UCSD-AML1 (cell line): ENCODE results near the gene NPTXR.
"Not testable (repeated sequence)": the region's sequence is repeated elsewhere in the genome, so short reads cannot be mapped to it uniquely, and the experiment has no call there.

Experiments
- DNase-seq: peaks from one replicate; lab custom pipeline; 2025; ENCODE audit not compliant: unreplicated experiment; lab: John Stamatoyannopoulos, UW

The NPTXR gene

GRCh38 chr22:38868886-38869381, 25.1 kb upstream of the NPTXR start:
- DNase-seq = peak; percentile 74

GRCh38 chr22:38868286-38868721, 24.5 kb upstream of the NPTXR start:
- no peak for DNase-seq

GRCh38 chr22:38867471-38868285, 23.9 kb upstream of the NPTXR start:
- no peak for DNase-seq

- no peak for DNase-seq
Observed at GRCh38 chr22:38867124-38867455, 23.3 kb upstream of the NPTXR start.

- no peak for DNase-seq
Observed at GRCh38 chr22:38866399-38867123, 22.7 kb upstream of the NPTXR start.

- DNase-seq = no peak
Observed at GRCh38 chr22:38866024-38866398, 22.2 kb upstream of the NPTXR start.

- DNase-seq = no peak
Observed at GRCh38 chr22:38865201-38866023, 21.6 kb upstream of the NPTXR start.

GRCh38 chr22:38864361-38865191, 20.7 kb upstream of the NPTXR start:
- no peak for DNase-seq

GRCh38 chr22:38863531-38864131, 19.8 kb upstream of the NPTXR start:
- no peak for DNase-seq

- no peak for DNase-seq
Observed at GRCh38 chr22:38862375-38863329, 18.8 kb upstream of the NPTXR start.

- no peak for DNase-seq
Observed at GRCh38 chr22:38861927-38862326, 18.1 kb upstream of the NPTXR start.

GRCh38 chr22:38861170-38861876, 17.5 kb upstream of the NPTXR start:
- no peak for DNase-seq

- DNase-seq = no peak
Observed at GRCh38 chr22:38860283-38861169, 16.7 kb upstream of the NPTXR start.

GRCh38 chr22:38859581-38860282, 15.9 kb upstream of the NPTXR start:
- DNase-seq = no peak

- no peak for DNase-seq
Observed at GRCh38 chr22:38858492-38858891, 14.7 kb upstream of the NPTXR start.

GRCh38 chr22:38854476-38854875, 10.6 kb upstream of the NPTXR start:
- DNase-seq = not testable (repeated sequence)

- not testable (repeated sequence) for DNase-seq
Observed at GRCh38 chr22:38853883-38854282, 10.1 kb upstream of the NPTXR start.
